Neural cell (in vitro differentiated cells): ENCODE results near the gene LMOD2. TPM values are rescaled to one million over a fixed set of nuclear protein-coding genes. Genes with fewer than 3 reads are reported as not detected.

ENCODE experiments used
- H2AFZ ChIP-seq: fragments of 200-600, 300-800 bp; sonication (generic), shearing (Covaris generic); 2 replicates; pipeline ENCODE4 v1.6.0; 2014; ENCODE audit warnings: low read depth, mild to moderate bottlenecking, antibody characterized with exemption, low read length, moderate library complexity
- H3F3A ChIP-seq: fragments of 200-600 bp; shearing (Covaris generic); 2 replicates; pipeline ENCODE4 v1.6.1; 2016; ENCODE audit warnings: mild to moderate bottlenecking, moderate library complexity, mixed read lengths, antibody characterized with exemption, low read length; ENCODE audit not compliant: insufficient read depth, poor library complexity, severe bottlenecking
- H3K27ac ChIP-seq: fragments of 200-600, 300-800 bp; sonication (generic), shearing (Covaris generic); 2 replicates; pipeline ENCODE4 v1.5.1; 2014; ENCODE audit warnings: mild to moderate bottlenecking, low read length, moderate library complexity
- H3K27me3 ChIP-seq: fragments of 300-800, 200-600 bp; sonication (generic), shearing (Covaris generic); 2 replicates; pipeline ENCODE4 v1.6.0; 2014; ENCODE audit warnings: mild to moderate bottlenecking, low read depth, low read length, moderate library complexity; ENCODE audit not compliant: insufficient read depth
- H3K36me3 ChIP-seq: fragments of 300-800, 200-600 bp; sonication (generic), shearing (Covaris generic); 2 replicates; pipeline ENCODE4 v1.5.1; 2014; ENCODE audit warnings: mild to moderate bottlenecking, antibody characterized with exemption, low read length, moderate library complexity; ENCODE audit not compliant: insufficient read depth
- H3K4me2 ChIP-seq: fragments of 300-800, 200-600 bp; sonication (generic), shearing (Covaris generic); 2 replicates; pipeline ENCODE4 v1.6.0; 2014; ENCODE audit warnings: mild to moderate bottlenecking, low read length
- H3K4me3 ChIP-seq: fragments of 300-800, 200-600 bp; sonication (generic), shearing (Covaris generic); 2 replicates; pipeline ENCODE4 v1.5.1; 2014; ENCODE audit warnings: mild to moderate bottlenecking, low read length, moderate library complexity
- H3K79me2 ChIP-seq: fragments of 200-600 bp; shearing (Covaris generic); replicated peaks from 2 replicates; pipeline ENCODE4 v1.6.0; 2014; ENCODE audit warnings: mild to moderate bottlenecking, low read length, moderate library complexity; ENCODE audit not compliant: insufficient read depth
- H3K9ac ChIP-seq: fragments of 300-800, 200-600 bp; sonication (generic), shearing (Covaris generic); 2 replicates; pipeline ENCODE4 v1.6.1; 2016; ENCODE audit warnings: mild to moderate bottlenecking, low read length, mixed read lengths
- H3K9me2 ChIP-seq: fragments of 200-600 bp; shearing (Covaris generic); 2 replicates; pipeline ENCODE4 v1.6.1; 2016; ENCODE audit warnings: mild to moderate bottlenecking, low read length, mixed read lengths; ENCODE audit not compliant: insufficient read depth
- H3K9me3 ChIP-seq: fragments of 200-600, 300-800 bp; sonication (generic), shearing (Covaris generic); 2 replicates; pipeline ENCODE4 v1.6.1; 2016; ENCODE audit warnings: mild to moderate bottlenecking, mixed run types, low read length, moderate library complexity, mixed read lengths
- H4K20me1 ChIP-seq: fragments of 200-600 bp; shearing (Covaris generic); 2 replicates; pipeline ENCODE4 v1.6.1; 2016; ENCODE audit warnings: mild to moderate bottlenecking, mixed run types; ENCODE audit not compliant: insufficient read depth
- EP300 ChIP-seq: fragments of 450-650 bp; conservative IDR thresholded peaks from 2 replicates; pipeline ENCODE4 v1.6.1; 2014; ENCODE audit warnings: antibody characterized with exemption, mild to moderate bottlenecking, moderate library complexity; ENCODE audit not compliant: poor library complexity, severe bottlenecking
- EZH2 ChIP-seq: fragments of 200-600, 300-800 bp; shearing (Covaris generic), sonication (generic); IDR thresholded peaks from 2 replicates; pipeline ENCODE4 v1.6.1; 2014; ENCODE audit warnings: antibody characterized with exemption, low read length, borderline replicate concordance, mild to moderate bottlenecking; ENCODE audit not compliant: insufficient read depth, poor library complexity, severe bottlenecking
- MXI1 ChIP-seq: fragments of 450-650 bp; conservative IDR thresholded peaks from 2 replicates; pipeline ENCODE4 v1.6.1; 2014; ENCODE audit warnings: antibody characterized with exemption, mild to moderate bottlenecking; ENCODE audit not compliant: poor library complexity, severe bottlenecking
- POLR2AphosphoS5 ChIP-seq: IDR thresholded peaks from 2 replicates; pipeline ENCODE4 v1.6.1; 2012
- RAD21 ChIP-seq: fragments of 450-650 bp; conservative IDR thresholded peaks from 2 replicates; pipeline ENCODE4 v1.6.1; 2014; ENCODE audit warnings: antibody characterized with exemption, mild to moderate bottlenecking, moderate library complexity
- SMC3 ChIP-seq: fragments of 450-650 bp; conservative IDR thresholded peaks from 2 replicates; pipeline ENCODE4 v1.6.1; 2014; ENCODE audit warnings: antibody characterized with exemption, mild to moderate bottlenecking, moderate library complexity; ENCODE audit not compliant: poor library complexity
- TAF1 ChIP-seq: IDR thresholded peaks from 2 replicates; pipeline ENCODE4 v1.6.1; 2012; ENCODE audit warnings: low read depth
- polyA plus RNA-seq: library from polyadenylated mRNA; depleted of rRNA; stranded (reverse); fragments of >200 nt; gene quantifications from 2 replicates; pipeline ENCODE4 v1.2.3, GENCODE V29; 2014
- TF ChIP-seq, protein P1 (sequence below): fragments of 450-650 bp; IDR thresholded peaks from 2 replicates; pipeline ENCODE4 v1.5.1; 2014; ENCODE audit warnings: antibody characterized with exemption, mild to moderate bottlenecking, moderate library complexity; ENCODE audit not compliant: poor library complexity, severe bottlenecking
- TF ChIP-seq, protein P2 (sequence below): IDR thresholded peaks from 2 replicates; pipeline ENCODE4 v1.6.1; 2012; ENCODE audit warnings: borderline replicate concordance

Gene LMOD2
- polyA plus RNA-seq, 1 donor from 2014 or later, result not detected

DNA sequence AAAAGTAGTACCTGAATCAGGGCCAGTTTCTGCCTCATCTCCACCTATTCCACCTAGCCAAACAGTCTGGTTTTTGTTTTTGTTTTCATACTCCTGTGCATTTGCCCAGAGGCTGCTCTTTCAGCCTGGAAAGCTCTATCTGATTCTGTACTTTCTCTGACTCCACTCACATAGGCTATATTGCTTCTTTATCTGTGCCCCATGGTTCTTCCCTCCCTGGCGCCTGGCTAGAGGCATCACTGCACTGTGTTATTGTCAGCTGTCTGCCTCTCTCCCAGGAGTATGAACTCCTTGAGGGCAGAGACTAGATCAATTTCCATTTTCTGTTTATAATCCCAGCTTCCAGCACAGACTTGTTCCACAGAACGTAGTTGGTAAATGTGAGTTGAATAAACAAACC is 5.1 kb upstream of the LMOD2 start:
- H3F3A ChIP-seq, result no peaks in the 10 kb centered on the region
- H3K4me3 ChIP-seq, result no peak overlapping the region
- no peaks in the 10 kb centered on the region for H3K79me2 ChIP-seq
- TF ChIP-seq, protein P1, sequence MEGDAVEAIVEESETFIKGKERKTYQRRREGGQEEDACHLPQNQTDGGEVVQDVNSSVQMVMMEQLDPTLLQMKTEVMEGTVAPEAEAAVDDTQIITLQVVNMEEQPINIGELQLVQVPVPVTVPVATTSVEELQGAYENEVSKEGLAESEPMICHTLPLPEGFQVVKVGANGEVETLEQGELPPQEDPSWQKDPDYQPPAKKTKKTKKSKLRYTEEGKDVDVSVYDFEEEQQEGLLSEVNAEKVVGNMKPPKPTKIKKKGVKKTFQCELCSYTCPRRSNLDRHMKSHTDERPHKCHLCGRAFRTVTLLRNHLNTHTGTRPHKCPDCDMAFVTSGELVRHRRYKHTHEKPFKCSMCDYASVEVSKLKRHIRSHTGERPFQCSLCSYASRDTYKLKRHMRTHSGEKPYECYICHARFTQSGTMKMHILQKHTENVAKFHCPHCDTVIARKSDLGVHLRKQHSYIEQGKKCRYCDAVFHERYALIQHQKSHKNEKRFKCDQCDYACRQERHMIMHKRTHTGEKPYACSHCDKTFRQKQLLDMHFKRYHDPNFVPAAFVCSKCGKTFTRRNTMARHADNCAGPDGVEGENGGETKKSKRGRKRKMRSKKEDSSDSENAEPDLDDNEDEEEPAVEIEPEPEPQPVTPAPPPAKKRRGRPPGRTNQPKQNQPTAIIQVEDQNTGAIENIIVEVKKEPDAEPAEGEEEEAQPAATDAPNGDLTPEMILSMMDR, result no peak
- TF ChIP-seq, protein P2, sequence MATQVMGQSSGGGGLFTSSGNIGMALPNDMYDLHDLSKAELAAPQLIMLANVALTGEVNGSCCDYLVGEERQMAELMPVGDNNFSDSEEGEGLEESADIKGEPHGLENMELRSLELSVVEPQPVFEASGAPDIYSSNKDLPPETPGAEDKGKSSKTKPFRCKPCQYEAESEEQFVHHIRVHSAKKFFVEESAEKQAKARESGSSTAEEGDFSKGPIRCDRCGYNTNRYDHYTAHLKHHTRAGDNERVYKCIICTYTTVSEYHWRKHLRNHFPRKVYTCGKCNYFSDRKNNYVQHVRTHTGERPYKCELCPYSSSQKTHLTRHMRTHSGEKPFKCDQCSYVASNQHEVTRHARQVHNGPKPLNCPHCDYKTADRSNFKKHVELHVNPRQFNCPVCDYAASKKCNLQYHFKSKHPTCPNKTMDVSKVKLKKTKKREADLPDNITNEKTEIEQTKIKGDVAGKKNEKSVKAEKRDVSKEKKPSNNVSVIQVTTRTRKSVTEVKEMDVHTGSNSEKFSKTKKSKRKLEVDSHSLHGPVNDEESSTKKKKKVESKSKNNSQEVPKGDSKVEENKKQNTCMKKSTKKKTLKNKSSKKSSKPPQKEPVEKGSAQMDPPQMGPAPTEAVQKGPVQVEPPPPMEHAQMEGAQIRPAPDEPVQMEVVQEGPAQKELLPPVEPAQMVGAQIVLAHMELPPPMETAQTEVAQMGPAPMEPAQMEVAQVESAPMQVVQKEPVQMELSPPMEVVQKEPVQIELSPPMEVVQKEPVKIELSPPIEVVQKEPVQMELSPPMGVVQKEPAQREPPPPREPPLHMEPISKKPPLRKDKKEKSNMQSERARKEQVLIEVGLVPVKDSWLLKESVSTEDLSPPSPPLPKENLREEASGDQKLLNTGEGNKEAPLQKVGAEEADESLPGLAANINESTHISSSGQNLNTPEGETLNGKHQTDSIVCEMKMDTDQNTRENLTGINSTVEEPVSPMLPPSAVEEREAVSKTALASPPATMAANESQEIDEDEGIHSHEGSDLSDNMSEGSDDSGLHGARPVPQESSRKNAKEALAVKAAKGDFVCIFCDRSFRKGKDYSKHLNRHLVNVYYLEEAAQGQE, result no peak
- TF ChIP-seq EP300 (no peak), POLR2AphosphoS5 (no peak)
- H3K9me2 ChIP-seq, result no peaks in the 10 kb centered on the region
- no peaks in the 10 kb centered on the region for H3K27me3 ChIP-seq
- H3K36me3 ChIP-seq, result no peaks in the 10 kb centered on the region
- H3K9ac ChIP-seq, result no peak overlapping the region
- no peak overlapping the region for H3K4me2 ChIP-seq
- no peaks in the 10 kb centered on the region for H3K9me3 ChIP-seq
- no peak overlapping the region for H3K27ac ChIP-seq
- H2AFZ ChIP-seq, result no peak overlapping the region
- H4K20me1 ChIP-seq, result no peaks in the 10 kb centered on the region

DNA sequence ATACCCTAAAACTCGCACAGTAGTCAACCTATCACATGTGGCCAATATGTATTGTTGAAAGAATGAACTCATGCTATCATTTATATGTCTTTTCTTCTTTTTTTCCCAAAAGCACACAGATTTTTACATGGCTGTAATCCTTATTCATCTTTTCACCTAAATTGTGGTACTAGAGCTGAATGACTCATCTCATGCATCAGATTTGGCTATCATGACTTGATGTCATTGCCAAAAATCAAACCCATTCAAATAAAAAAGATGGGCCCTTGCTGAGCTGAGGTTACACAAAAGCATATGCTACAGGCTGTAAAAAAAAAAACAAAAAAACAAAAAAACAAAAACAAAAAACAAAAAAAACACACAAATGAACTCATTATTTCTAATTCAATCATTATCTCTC is 3.3 kb upstream of the LMOD2 start:
- Histone ChIP-seq H3K79me2 (no peaks in the 10 kb centered on the region), H3K27me3 (no peaks in the 10 kb centered on the region)
- TF ChIP-seq, protein P2, result no peak
- TF ChIP-seq POLR2AphosphoS5, result no peak
- TF ChIP-seq RAD21, result no peak
- TF ChIP-seq EP300, result no peak
- TF ChIP-seq TAF1, result no peak
- TF ChIP-seq SMC3, result no peak
- no peak for TF ChIP-seq MXI1
- TF ChIP-seq EZH2, result no peak
- TF ChIP-seq, protein P1, result no peak

More for the DNA sequence above, 3.3 kb upstream of the LMOD2 start:
- Histone ChIP-seq H3K9me3 (no peaks in the 10 kb centered on the region), H3F3A (no peaks in the 10 kb centered on the region), H3K9ac (no peak overlapping the region), H3K9me2 (no peaks in the 10 kb centered on the region), H4K20me1 (no peaks in the 10 kb centered on the region), H3K36me3 (no peaks in the 10 kb centered on the region), H3K27ac (no peak overlapping the region), H2AFZ (no peak overlapping the region), H3K4me2 (no peak overlapping the region), H3K4me3 (no peak overlapping the region)
